ENCODE data around the gene PRKAR2A.

DNA sequence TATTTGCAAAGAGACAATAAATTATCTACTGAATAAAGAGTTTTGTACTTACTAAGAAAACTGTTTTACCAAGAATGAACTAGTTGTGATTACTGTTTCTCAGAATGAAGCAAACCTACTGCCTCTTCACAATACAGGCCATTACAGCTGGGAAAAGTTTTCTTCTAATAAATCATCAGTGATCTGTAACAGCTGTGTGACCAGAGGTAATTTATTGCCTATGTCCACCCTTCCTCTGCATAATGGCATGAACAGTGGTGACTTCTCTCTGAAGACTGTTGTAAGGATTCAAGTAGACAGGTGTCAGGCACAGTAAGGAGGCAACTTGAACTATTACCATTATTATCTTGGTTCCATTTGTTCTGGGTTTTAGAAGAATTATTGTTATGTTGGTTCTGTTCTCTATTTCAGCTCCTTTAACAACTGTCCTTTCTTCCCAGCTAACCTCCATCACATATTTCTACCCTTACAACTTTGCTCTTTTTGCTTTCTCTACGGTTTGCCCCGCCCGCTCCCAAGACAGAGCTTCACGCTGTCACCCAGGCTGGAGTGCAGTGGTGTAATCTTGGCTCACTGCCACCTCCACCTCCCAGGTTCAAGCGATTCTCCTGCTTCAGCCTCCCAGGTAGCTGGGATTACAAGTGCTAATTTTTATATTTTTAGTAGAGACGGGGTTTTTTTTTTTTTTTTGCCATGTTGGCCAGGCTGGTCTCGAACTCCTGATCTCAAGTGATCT, 51.5 kb downstream of the PRKAR2A start:
- TF ChIP-seq, protein P1, sequence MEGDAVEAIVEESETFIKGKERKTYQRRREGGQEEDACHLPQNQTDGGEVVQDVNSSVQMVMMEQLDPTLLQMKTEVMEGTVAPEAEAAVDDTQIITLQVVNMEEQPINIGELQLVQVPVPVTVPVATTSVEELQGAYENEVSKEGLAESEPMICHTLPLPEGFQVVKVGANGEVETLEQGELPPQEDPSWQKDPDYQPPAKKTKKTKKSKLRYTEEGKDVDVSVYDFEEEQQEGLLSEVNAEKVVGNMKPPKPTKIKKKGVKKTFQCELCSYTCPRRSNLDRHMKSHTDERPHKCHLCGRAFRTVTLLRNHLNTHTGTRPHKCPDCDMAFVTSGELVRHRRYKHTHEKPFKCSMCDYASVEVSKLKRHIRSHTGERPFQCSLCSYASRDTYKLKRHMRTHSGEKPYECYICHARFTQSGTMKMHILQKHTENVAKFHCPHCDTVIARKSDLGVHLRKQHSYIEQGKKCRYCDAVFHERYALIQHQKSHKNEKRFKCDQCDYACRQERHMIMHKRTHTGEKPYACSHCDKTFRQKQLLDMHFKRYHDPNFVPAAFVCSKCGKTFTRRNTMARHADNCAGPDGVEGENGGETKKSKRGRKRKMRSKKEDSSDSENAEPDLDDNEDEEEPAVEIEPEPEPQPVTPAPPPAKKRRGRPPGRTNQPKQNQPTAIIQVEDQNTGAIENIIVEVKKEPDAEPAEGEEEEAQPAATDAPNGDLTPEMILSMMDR (IDR thresholded peaks at IDR 0.05), result no peak
- TF ChIP-seq POLR2A (IDR thresholded peaks at IDR 0.05), result no peak
